Duodenal mucosa (tissue), 2 donors: ENCODE measurements around the gene IMMP2L.

ENCODE experiments used
- H3K27ac ChIP-seq: one replicate; pipeline ENCODE4 v1.7.0; 2013; ENCODE audit warnings: low read depth, low read length
- H3K27me3 ChIP-seq, 2 donors: one replicate each; pipeline ENCODE4 v1.7.0; 2013; ENCODE audit warnings: low read length in 2 of 2, control low read depth in 1 of 2; ENCODE audit not compliant: insufficient read depth in 2 of 2, control insufficient read depth in 1 of 2
- H3K36me3 ChIP-seq, 2 donors: one replicate each; pipeline ENCODE4 v1.7.0; 2013; ENCODE audit warnings: low read length in 2 of 2, control low read depth in 1 of 2; ENCODE audit not compliant: insufficient read depth in 2 of 2, control insufficient read depth in 1 of 2
- H3K4me1 ChIP-seq, 2 donors: one replicate each; pipeline ENCODE4 v1.7.0; 2013; ENCODE audit warnings: low read length in 2 of 2, control low read depth in 1 of 2; ENCODE audit not compliant: insufficient read depth in 2 of 2, control insufficient read depth in 1 of 2
- H3K4me3 ChIP-seq, 2 donors: one replicate each; pipeline ENCODE4 v1.7.0; 2013; ENCODE audit warnings: low read length in 2 of 2, low read depth in 1 of 2
- H3K9ac ChIP-seq, 2 donors: one replicate each; pipeline ENCODE4 v1.7.0; 2013; ENCODE audit warnings: low read length in 2 of 2, low read depth in 1 of 2
- H3K9me3 ChIP-seq, 2 donors: one replicate each; pipeline ENCODE4 v1.7.0; 2013; ENCODE audit warnings: low read length in 2 of 2, control low read depth in 1 of 2; ENCODE audit not compliant: control insufficient read depth in 1 of 2

The IMMP2L gene

GRCh38 chr7:111437736-111438135 lies 124.6 kb downstream of the IMMP2L start:
- Histone ChIP-seq H3K4me1 (no peaks in the 10 kb centered on the region), H3K9ac (no peak overlapping the region), H3K9me3 (peaks cover 3 to 21% of the 10 kb centered on the region in 2 donors), H3K4me3 (no peak overlapping the region), H3K27ac (no peak overlapping the region), H3K27me3 (no peaks in the 10 kb centered on the region), H3K36me3 (no peaks in the 10 kb centered on the region)

- Histone ChIP-seq H3K9ac (no peak overlapping the region), H3K9me3 (peaks cover 3 to 21% of the 10 kb centered on the region in 2 donors), H3K36me3 (no peaks in the 10 kb centered on the region), H3K27me3 (no peaks in the 10 kb centered on the region), H3K4me3 (no peak overlapping the region), H3K27ac (no peak overlapping the region), H3K4me1 (no peaks in the 10 kb centered on the region)
Measured at GRCh38 chr7:111436608-111437007, 125.7 kb downstream of the IMMP2L start.

- no peak overlapping the region for H3K27ac ChIP-seq
- no peaks in the 10 kb centered on the region for H3K36me3 ChIP-seq
- H3K4me3 ChIP-seq = no peak overlapping the region
- peaks cover 3 to 21% of the 10 kb centered on the region in 2 donors for H3K9me3 ChIP-seq
- H3K4me1 ChIP-seq = no peaks in the 10 kb centered on the region
- no peak overlapping the region for H3K9ac ChIP-seq
- no peaks in the 10 kb centered on the region for H3K27me3 ChIP-seq
Measured at GRCh38 chr7:111433426-111433825, 128.9 kb downstream of the IMMP2L start.

GRCh38 chr7:111429781-111430180 lies 132.5 kb downstream of the IMMP2L start:
- no peak overlapping the region for H3K27ac ChIP-seq
- no peak overlapping the region for H3K4me3 ChIP-seq
- H3K9ac ChIP-seq = no peak overlapping the region
- no peaks in the 10 kb centered on the region for H3K36me3 ChIP-seq
- H3K9me3 ChIP-seq = peaks cover 3 to 11% of the 10 kb centered on the region in 2 donors
- no peaks in the 10 kb centered on the region for H3K27me3 ChIP-seq
- H3K4me1 ChIP-seq = no peaks in the 10 kb centered on the region

GRCh38 chr7:111424768-111425167 lies 137.5 kb downstream of the IMMP2L start:
- Histone ChIP-seq H3K27me3 (no peaks in the 10 kb centered on the region), H3K4me1 (no peaks in the 10 kb centered on the region), H3K27ac (no peak overlapping the region), H3K9ac (no peak overlapping the region), H3K36me3 (no peaks in the 10 kb centered on the region), H3K9me3 (no peaks in the 10 kb centered on the region), H3K4me3 (no peak overlapping the region)

- H3K27ac ChIP-seq = no peak overlapping the region
- H3K4me1 ChIP-seq = no peaks in the 10 kb centered on the region
- H3K9me3 ChIP-seq = no peaks in the 10 kb centered on the region
- no peaks in the 10 kb centered on the region for H3K36me3 ChIP-seq
- no peaks in the 10 kb centered on the region for H3K27me3 ChIP-seq
- no peak overlapping the region for H3K4me3 ChIP-seq
- no peak overlapping the region for H3K9ac ChIP-seq
Measured at GRCh38 chr7:111414374-111414773, 147.9 kb downstream of the IMMP2L start.

- Histone ChIP-seq H3K9me3 (no peaks in the 10 kb centered on the region), H3K4me3 (no peak overlapping the region), H3K27ac (no peak overlapping the region), H3K36me3 (no peaks in the 10 kb centered on the region), H3K9ac (no peak overlapping the region), H3K4me1 (no peaks in the 10 kb centered on the region), H3K27me3 (no peaks in the 10 kb centered on the region)
Measured at GRCh38 chr7:111413739-111414138, 148.6 kb downstream of the IMMP2L start.

GRCh38 chr7:111410899-111411298 lies 151.4 kb downstream of the IMMP2L start:
- no peak overlapping the region for H3K9ac ChIP-seq
- H3K4me3 ChIP-seq = no peak overlapping the region
- no peaks in the 10 kb centered on the region for H3K27me3 ChIP-seq
- H3K9me3 ChIP-seq = no peaks in the 10 kb centered on the region
- H3K4me1 ChIP-seq = no peaks in the 10 kb centered on the region
- H3K36me3 ChIP-seq = no peaks in the 10 kb centered on the region
- no peak overlapping the region for H3K27ac ChIP-seq

- Histone ChIP-seq H3K4me3 (no peak overlapping the region), H3K27me3 (no peaks in the 10 kb centered on the region), H3K9me3 (no peaks in the 10 kb centered on the region), H3K9ac (no peak overlapping the region), H3K27ac (no peak overlapping the region), H3K4me1 (no peaks in the 10 kb centered on the region), H3K36me3 (no peaks in the 10 kb centered on the region)
Measured at GRCh38 chr7:111409714-111410422, 152.4 kb downstream of the IMMP2L start.

- Histone ChIP-seq H3K36me3 (no peaks in the 10 kb centered on the region), H3K27ac (no peak overlapping the region), H3K4me1 (no peaks in the 10 kb centered on the region), H3K9ac (no peak overlapping the region), H3K9me3 (no peaks in the 10 kb centered on the region), H3K4me3 (no peak overlapping the region), H3K27me3 (no peaks in the 10 kb centered on the region)
Measured at GRCh38 chr7:111408724-111409123, 153.6 kb downstream of the IMMP2L start.
